NCI-H2227 (cell line): ENCODE data around the gene NUDT21.
"Not testable (repeated sequence)": the region's sequence is repeated elsewhere in the genome, so short reads cannot be mapped to it uniquely, and the experiment has no call there.

Source experiments
- DNase-seq: peaks from one replicate; lab custom pipeline; 2025; ENCODE audit not compliant: unreplicated experiment; lab: John Stamatoyannopoulos, UW

Gene NUDT21

GRCh38 chr16:56380778-56381485, 70.2 kb downstream of the NUDT21 start:
- not testable (repeated sequence) for DNase-seq
